T-helper 2 cell (primary cell): ENCODE data around the gene BICRAL.
"Not testable (repeated sequence)": the region's sequence is repeated elsewhere in the genome, so short reads cannot be mapped to it uniquely, and the experiment has no call there.

Experiments used
- DNase-seq, 5 experiments: peaks; one replicate each; pipeline versions ENCODE4 v3.0.0 to v3.0.0-alpha.2; 2012 to 2022
- total RNA-seq, 2 donors: gene quantifications; one replicate each; lab custom pipeline; 2026; lab: John Stamatoyannopoulos, UW

The BICRAL gene
- 46.5 to 75.2 reads per million in 2 donors for total RNA-seq

GRCh38 chr6:42781796-42782688 lies at the start of gene BICRAL:
Gene BICRAL, plus strand, starts transcription at chr6:42782052. Its CDS starts 39,971 bp downstream, at chr6:42822023.
- peak; percentile 36 to 81 (median 67) for DNase-seq

GRCh38 chr6:42733867-42734481 lies 47.9 kb upstream of the BICRAL start:
- not testable (repeated sequence) for DNase-seq

- no peak for DNase-seq
Observed at GRCh38 chr6:42735976-42736375, 45.9 kb upstream of the BICRAL start.

- no peak for DNase-seq
Observed at GRCh38 chr6:42740725-42741124, 41.1 kb upstream of the BICRAL start.

GRCh38 chr6:42742116-42742894 lies 39.5 kb upstream of the BICRAL start:
- no peak for DNase-seq

- DNase-seq, result no peak
Observed at GRCh38 chr6:42744351-42744893, 37.4 kb upstream of the BICRAL start.

GRCh38 chr6:42745083-42745639 lies 36.7 kb upstream of the BICRAL start:
- DNase-seq, result peak in 3 of 5 experiments; percentile 9 to 54 (median 14)

- DNase-seq, result peak; percentile 82 to 99 (median 91)
Observed at GRCh38 chr6:42745640-42746462, 36.0 kb upstream of the BICRAL start, which contains the start of gene TBCC. Gene TBCC, minus strand, starts transcription at chr6:42746103. Its CDS starts 30 bp downstream, at chr6:42746073.

GRCh38 chr6:42746463-42747391 lies 35.1 kb upstream of the BICRAL start:
- peak; percentile 52 to 95 (median 72) for DNase-seq

GRCh38 chr6:42748203-42748898 lies 33.5 kb upstream of the BICRAL start:
- DNase-seq, result no peak

- DNase-seq, result no peak
Observed at GRCh38 chr6:42751055-42751454, 30.8 kb upstream of the BICRAL start.

- no peak for DNase-seq
Observed at GRCh38 chr6:42754759-42755158, 27.1 kb upstream of the BICRAL start.

GRCh38 chr6:42756722-42757121 lies 25.1 kb upstream of the BICRAL start:
- no peak for DNase-seq

- no peak for DNase-seq
Observed at GRCh38 chr6:42758756-42759430, 23.0 kb upstream of the BICRAL start.

GRCh38 chr6:42761287-42762067 lies 20.4 kb upstream of the BICRAL start:
- DNase-seq, result no peak

- no peak for DNase-seq
Observed at GRCh38 chr6:42762426-42762859, 19.4 kb upstream of the BICRAL start.

GRCh38 chr6:42762950-42763349 lies 18.9 kb upstream of the BICRAL start:
- no peak for DNase-seq
